ENCODE measurements around the gene CREG1. TPM values are rescaled to one million over a fixed set of nuclear protein-coding genes. Genes with fewer than 3 reads are reported as not detected.
A peak's percentile ranks its signal among the peaks of the same experiment; 100 is the strongest.

CREG1 gene
- total RNA-seq, 1 experiment from 2014 or later = 7.7 TPM

GRCh38 chr1:167601442-167602383 lies 48.2 kb upstream of the CREG1 start:
- no peak for DNase-seq (ENCODE audit: low spot score)
- Histone ChIP-seq H3K9me3 (ENCODE audit: low read depth, low read length, poor library complexity, severe bottlenecking) (no peaks in the 10 kb centered on the region), H3K27ac (ENCODE audit: low read depth, low read length, poor library complexity, severe bottlenecking) (no peak overlapping the region), H3K36me3 (ENCODE audit: insufficient read depth, low read length, poor library complexity, severe bottlenecking) (no peaks in the 10 kb centered on the region), H3K27me3 (replicated peaks; ENCODE audit: insufficient read depth, low read depth, low read length, poor library complexity) (no peaks in the 10 kb centered on the region), H3K4me3 (ENCODE audit: low read depth, low read length, poor library complexity, severe bottlenecking) (no peak overlapping the region), H3K4me1 (ENCODE audit: insufficient read depth, low read length, poor library complexity, severe bottlenecking) (no peaks in the 10 kb centered on the region)
- no TSS peak for BruUV-seq (replicated peaks)
- ChIA-PET POLR2A (ENCODE audit: low non-redundant PET) (no interaction called here), CTCF (interaction anchor here (1.3 kb wide), 1 partner anchor 85 kb away, joined by 14 read pairs; no protein-coding TSS in a partner anchor)
- TF ChIP-seq EZH2 (IDR thresholded peaks at IDR 0.05; ENCODE audit: borderline replicate concordance, low read depth, low read length, poor library complexity, severe bottlenecking) (no peak), CTCF (conservative IDR thresholded peaks at IDR 0.05; ENCODE audit: low read depth, low read length) (no peak)
- intact Hi-C loops (cut with micrococcal nuclease; ENCODE audit: unreplicated experiment) = loop anchor here (2.0 kb wide), 1 partner anchor 87 kb away; no protein-coding TSS in a partner anchor

DNA sequence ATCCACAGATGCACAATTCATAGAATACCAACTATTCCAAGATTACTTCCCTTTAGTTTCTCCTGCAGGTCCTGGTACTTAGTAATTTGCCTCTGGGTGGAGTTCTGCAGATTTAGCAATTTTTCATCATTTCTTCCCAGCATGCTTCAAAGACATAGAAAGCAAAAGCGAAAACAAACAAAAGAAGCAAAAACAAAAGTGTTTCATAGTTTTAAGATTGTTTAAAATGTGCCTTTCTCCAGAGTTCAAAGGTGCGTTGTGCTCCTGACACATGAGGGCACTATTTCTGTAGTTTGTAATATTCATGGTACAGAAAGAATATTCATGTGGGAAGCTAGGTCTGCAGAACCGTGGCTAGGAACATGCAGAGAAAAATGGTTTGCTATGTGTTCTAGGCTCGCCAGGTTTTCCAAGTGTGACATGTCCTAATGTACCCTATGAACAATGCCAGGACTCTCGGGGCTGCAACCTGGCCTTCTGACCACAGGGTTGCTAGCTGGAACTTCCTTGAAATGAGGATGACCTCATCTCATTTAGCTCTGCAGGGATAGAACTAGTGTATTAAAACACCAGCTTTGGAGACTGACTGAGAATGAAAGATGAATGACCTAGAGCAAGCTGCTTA lies 46.5 kb upstream of the CREG1 start:
- Histone ChIP-seq H3K27me3 (replicated peaks; ENCODE audit: insufficient read depth, low read depth, low read length, poor library complexity) (no peaks in the 10 kb centered on the region), H3K4me3 (ENCODE audit: low read depth, low read length, poor library complexity, severe bottlenecking) (no peak overlapping the region), H3K4me1 (ENCODE audit: insufficient read depth, low read length, poor library complexity, severe bottlenecking) (no peaks in the 10 kb centered on the region), H3K9me3 (ENCODE audit: low read depth, low read length, poor library complexity, severe bottlenecking) (no peaks in the 10 kb centered on the region), H3K36me3 (ENCODE audit: insufficient read depth, low read length, poor library complexity, severe bottlenecking) (no peaks in the 10 kb centered on the region), H3K27ac (ENCODE audit: low read depth, low read length, poor library complexity, severe bottlenecking) (no peak overlapping the region)
- intact Hi-C loops (cut with micrococcal nuclease; ENCODE audit: unreplicated experiment) = loop anchor here (2.0 kb wide), 1 partner anchor 89 kb away; no protein-coding TSS in a partner anchor
- TF ChIP-seq EZH2 (IDR thresholded peaks at IDR 0.05; ENCODE audit: borderline replicate concordance, low read depth, low read length, poor library complexity, severe bottlenecking) (no peak), CTCF (conservative IDR thresholded peaks at IDR 0.05; ENCODE audit: low read depth, low read length) (peak; percentile 49)
- no TSS peak for BruUV-seq (replicated peaks)
- DNase-seq (ENCODE audit: low spot score) = peak; percentile 21
- ChIA-PET CTCF (interaction anchor here (0.6 to 1.3 kb wide), 5 partner anchors 87 to 482 kb away, joined by 3 to 14 read pairs (median 6); no protein-coding TSS in a partner anchor), POLR2A (ENCODE audit: low non-redundant PET) (interaction anchor here (0.6 kb wide), 1 partner anchor 114 kb away, joined by 3 read pairs; no protein-coding TSS in a partner anchor)

GRCh38 chr1:167594822-167595221 lies 41.3 kb upstream of the CREG1 start:
- Histone ChIP-seq H3K36me3 (ENCODE audit: insufficient read depth, low read length, poor library complexity, severe bottlenecking) (no peaks in the 10 kb centered on the region), H3K9me3 (ENCODE audit: low read depth, low read length, poor library complexity, severe bottlenecking) (no peaks in the 10 kb centered on the region), H3K4me1 (ENCODE audit: insufficient read depth, low read length, poor library complexity, severe bottlenecking) (no peaks in the 10 kb centered on the region), H3K27ac (ENCODE audit: low read depth, low read length, poor library complexity, severe bottlenecking) (no peak overlapping the region), H3K4me3 (ENCODE audit: low read depth, low read length, poor library complexity, severe bottlenecking) (no peak overlapping the region), H3K27me3 (replicated peaks; ENCODE audit: insufficient read depth, low read depth, low read length, poor library complexity) (no peaks in the 10 kb centered on the region)
- no TSS peak for BruUV-seq (replicated peaks)
- ChIA-PET CTCF (no interaction called here), POLR2A (ENCODE audit: low non-redundant PET) (interaction anchor here (0.5 to 0.6 kb wide), 2 partner anchors 15 to 77 kb away, joined by 3 read pairs; partner anchors contain the start of gene CD247)
- TF ChIP-seq CTCF (conservative IDR thresholded peaks at IDR 0.05; ENCODE audit: low read depth, low read length) = no peak
- TF ChIP-seq EZH2 (IDR thresholded peaks at IDR 0.05; ENCODE audit: borderline replicate concordance, low read depth, low read length, poor library complexity, severe bottlenecking) = no peak
- DNase-seq (ENCODE audit: low spot score) = no peak
- intact Hi-C loops (cut with micrococcal nuclease; ENCODE audit: unreplicated experiment) = no loop called here

Measured in A673 (cell line).